ENCODE results near the gene CYBA.
"Not testable (repeated sequence)": the region's sequence is repeated elsewhere in the genome, so short reads cannot be mapped to it uniquely, and the experiment has no call there.

CYBA gene

DNA sequence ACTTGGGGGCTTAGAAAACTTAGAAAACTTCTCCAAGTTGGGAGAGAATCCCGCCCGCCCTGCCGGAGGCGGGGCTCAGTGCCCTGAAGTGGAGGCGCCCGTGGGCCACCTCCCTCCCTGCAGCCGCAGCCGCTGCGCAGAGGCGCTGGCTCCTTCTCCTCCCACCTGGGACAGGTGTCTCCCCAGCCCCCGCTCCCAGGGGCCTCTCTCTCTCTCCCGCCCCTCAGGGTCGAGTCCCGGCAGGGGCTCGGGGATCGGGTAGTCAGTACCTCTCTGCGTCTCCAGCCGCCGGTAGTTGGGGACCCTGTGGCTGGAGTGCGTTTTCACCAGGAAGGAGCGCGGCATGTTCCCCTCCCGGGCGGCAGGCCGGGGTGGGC lies 35.2 kb upstream of the CYBA start:
- DNase-seq (ENCODE audit: low read depth), result no peak

DNA sequence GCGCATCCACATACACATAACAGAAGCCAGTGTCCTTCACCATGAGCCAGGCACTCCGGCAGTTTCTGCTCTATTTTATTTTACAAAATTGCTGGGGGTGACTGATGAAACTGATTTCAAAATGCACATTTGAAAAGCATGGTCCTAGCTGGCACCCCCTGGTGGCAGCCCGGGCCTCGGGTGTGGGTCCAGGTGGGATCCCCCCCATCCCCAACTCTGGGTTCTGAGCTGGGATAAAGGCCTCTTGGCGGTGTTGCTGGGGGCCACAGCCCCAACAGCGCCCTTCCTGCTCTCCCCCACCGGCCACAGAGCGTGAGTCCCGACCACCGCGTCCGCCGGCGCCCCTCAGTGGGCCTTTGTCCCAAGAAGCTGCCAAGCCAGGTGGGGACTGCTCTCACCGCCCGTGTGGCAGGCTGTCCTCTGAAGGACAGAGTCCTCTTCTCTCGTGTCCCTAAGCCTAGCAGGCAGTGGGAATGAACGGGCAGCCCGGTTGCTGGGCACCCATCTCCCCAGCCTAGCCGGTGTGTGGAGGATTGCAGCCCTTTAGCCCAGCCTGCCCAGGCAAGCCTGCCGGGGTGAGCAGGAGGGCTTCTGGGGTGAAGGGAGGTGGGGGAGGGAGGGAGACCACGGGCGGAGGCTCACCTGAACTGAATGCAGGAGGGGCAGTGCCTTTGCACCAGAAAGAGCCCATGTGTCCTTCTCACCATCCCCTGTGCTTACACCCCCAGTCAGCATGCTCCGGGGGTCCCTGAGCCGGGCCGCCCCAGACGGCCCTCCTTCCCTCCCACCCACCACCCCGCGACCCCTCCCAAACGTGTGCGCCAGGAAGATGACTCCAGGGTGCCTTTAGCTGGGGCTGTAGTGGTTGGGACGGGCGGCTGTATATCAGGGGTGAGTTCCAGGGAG lies 34.6 kb upstream of the CYBA start:
- DNase-seq (ENCODE audit: low read depth), result peak; percentile 66

DNA sequence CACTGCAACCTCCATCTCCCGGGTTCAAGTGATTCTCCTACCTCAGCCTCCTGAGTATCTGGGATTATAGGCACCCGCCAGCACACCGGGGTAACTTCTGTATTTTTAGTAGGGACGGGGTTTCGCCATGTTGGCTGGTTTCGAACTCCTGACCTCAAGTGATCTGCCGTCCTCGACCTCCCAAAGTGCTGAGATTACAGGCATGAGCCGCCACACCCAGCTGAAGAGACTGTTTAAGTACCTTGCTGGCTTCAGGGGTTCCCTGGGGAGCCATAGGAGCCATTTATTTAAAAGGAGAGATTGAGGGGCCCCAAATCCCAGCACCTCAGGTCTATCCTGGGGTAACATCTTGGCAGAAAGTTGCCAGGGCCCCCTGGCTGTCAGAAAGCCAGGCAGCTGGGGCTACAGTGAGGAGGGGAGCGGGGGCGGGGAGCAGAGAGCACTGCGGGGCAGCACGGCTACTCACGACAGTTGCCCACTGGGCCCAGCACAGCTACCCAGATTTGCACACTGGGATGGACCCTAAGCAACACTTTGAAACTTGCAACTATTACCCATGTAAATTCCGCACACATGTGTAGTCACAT lies 33.8 kb upstream of the CYBA start:
- DNase-seq (ENCODE audit: low read depth), result no peak

DNA sequence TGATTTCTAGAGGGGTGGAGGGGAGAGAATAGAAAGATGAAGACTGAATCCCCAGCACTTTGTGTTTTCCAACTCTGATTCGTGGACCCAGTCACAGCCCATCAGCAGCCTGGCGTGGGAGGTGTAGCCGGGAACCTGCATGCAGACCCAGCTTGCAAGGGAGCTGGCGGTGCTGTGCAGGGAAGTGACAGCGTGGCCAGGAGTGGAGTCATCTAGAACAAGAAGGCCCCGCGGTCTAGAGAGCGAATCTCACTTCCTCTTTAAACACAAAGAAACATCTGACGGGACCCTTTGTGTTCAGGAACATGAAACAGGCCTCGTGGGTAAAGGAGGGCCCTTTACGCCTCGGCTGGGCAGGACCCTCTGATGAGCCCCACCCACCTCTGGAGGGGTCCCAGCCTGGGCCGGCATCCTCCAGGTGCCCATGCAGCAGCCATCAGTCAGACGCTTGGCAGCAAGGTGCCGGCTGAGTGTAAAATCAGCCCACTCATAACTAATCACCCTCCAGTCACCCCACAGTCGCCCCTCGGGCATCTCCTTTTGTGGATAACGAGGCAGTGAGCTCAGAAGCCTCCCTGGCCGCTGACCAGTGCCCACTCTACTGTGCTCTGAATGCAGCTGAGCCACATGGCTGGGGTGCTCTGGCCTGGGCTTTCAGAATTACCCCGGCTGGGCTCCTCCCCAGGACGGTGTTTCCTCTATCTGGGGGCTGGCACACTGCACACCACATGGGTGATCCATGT lies 31.0 kb upstream of the CYBA start:
- DNase-seq (ENCODE audit: low read depth), result no peak

DNA sequence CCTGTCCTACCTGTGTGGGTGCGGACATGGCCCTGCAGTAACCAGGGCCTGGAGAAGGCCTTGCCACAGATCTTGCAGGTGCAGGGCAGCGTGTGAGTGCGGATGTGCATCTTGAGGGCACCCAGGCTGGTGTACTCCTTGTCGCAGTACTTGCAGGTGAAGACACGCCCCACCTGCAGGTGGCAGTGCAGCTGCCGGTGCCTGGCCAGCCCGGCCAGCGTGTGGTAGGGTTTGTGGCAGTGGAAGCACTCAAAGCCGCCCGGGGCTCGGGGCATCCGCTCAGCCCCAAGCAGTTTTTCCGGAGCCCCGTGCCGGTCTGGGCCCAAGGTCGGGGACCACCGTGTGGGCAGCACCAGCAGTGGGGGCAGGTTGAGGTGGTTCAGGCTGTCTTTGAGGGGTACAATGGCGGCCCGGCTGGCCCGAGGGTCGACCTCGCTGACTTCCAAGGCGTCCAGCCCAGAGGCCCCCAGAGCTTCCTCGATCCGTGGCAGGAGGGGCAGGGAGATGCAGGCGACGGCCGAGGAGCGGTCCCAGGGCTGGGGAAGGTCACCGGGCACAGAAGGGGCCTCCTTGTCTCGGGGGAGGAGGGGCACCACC lies 30.3 kb upstream of the CYBA start:
- DNase-seq (ENCODE audit: low read depth), result no peak

DNA sequence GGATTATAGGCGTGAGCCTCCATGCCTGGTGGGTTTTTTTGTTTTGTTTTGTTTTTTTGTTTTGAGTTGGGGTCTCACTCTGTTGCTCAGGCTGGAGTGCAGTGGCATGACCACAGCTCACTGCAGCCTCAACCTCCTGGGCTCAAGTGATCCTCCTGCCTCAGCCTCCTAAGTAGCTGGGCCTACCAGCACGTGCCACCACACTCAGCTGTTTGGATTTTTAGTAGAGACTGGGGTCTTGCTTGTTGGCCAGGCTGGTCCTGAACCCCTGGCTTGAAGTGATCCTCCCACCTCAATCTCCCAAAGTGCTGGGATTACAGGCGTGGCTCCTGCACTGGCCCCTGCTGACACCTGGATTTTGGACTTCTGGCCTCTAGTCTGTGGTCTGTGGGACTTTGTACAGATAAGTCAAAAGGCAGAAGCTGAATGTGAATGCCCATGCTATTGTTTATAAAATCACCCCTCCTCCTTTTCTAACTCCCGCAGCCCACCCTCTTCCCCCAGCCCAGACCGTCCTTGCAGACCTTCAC lies 29.8 kb upstream of the CYBA start:
- DNase-seq (ENCODE audit: low read depth), result no peak

DNA sequence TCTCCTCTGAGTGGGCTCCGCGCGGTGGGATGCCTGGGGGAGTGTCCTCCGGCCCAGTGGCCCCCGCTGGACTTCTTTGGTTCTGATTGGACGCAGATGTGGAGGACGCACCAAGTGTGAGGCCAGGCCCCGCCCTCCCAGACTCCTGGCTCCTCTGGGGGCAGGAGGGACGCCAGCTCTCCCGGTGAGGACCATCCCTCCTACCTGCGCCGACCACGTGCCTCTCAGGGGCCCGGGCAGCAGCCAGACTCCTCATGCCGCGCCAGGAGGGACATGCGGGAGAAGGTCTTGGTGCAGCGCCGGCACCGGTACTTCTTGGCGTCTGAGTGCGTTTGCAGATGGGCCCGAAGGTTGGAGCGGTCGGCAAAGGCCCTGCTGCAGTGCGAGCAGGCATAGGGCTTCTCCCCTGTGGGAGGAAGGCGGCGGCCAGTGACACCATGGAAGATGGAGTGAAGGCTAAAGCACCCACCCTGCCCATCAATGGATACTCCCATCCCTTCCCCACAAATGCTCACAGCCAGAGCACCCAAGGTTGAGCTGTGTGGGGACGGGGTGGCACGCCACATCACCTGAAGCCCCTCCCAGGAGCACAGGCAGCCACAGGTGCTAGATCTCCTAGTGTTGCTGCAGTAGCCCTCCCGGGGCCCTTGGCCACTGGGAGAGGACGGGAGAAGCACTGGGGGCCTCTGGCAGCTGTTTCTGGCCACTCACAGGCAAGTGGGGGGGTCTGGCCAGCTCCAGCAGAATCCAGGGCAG lies 27.5 kb upstream of the CYBA start:
- no peak for DNase-seq (ENCODE audit: low read depth)

DNA sequence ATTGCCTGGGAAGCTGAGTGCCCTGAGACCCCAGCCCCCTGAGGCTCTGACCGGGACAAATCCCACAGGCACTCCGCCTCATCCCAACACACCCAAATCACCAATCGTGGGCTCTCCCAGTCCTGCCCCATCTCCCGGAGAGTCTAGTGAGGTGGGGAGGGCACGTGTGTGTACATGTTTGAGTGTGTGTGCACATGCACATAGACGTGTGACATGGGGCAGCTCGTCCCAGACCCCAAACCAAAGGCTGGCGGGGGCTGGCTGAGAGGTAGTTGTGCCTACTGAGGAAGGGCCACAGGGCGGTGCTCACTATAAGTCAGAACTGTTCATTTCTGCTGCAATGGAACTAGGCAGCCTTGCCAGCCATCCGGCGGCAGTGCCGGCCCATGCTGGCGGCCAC lies 26.9 kb upstream of the CYBA start:
- DNase-seq (ENCODE audit: low read depth), result no peak

DNA sequence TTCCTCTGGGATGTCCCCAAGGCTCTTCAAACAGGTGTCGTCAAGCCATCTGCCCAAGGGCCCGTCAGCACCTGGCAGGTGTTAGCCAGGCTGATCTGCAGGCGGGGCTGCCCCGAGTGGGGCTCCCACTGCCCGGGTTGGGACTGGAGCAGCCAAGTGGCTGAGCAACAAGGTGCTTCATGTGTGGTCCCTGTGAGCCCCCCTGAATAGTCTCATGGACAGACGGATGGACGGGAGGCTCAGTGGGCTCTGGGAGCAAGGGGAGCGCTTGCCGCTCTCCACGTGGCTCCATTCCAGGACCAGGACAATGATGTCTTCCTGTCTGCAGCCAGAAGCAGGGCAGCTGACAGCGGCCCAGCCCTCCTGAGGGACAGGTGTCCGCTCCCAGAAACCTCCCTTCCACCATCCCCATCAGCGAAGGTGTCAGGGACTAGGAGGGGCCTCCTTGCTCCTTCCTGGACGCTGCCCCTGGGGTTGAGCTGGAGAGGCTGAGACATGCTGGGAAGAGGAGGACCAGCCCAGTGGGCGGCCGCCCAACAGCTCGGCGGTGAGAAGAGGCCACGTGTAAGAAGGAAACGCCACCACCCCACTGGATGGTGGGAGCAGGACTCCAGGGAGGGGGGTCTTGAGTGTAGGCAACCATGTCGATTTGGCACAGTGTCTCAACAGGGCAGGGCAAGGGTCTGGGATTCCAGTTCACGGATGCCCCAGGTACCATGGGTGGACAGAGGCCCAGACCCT lies 25.8 kb upstream of the CYBA start:
- DNase-seq (ENCODE audit: low read depth), result no peak

DNA sequence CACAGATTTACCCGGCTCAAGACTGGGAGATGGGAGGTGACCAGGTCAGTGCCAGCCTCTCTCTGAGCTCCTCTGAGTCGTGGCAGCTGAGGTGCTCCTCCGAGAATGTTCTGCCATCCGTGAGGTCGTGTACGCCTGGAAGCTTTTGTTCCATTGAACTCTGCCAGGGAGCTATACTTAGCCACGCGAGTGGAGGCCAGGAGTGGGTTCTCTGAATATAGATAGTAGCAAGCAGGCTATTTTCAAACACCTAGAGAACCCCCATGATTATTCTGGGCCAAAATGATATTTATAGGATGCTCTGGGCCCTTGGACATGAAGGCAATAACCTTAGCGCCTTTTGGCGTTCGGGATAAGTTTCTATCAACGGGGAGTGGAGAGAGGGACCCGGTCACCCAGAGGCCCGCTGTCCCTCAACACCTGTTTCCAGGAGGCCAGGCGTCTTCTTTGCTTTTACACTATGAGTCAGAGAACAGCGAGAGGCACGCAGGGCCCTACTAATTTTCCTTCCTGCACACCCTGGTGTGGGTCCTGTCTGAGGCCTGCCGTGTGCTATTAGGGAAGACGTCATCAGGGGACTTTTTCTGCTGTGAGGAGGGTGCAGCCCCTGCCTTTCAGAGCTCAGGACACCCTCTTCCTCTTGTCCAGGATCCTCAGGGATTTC lies 23.0 kb upstream of the CYBA start:
- no peak for DNase-seq (ENCODE audit: low read depth)

DNA sequence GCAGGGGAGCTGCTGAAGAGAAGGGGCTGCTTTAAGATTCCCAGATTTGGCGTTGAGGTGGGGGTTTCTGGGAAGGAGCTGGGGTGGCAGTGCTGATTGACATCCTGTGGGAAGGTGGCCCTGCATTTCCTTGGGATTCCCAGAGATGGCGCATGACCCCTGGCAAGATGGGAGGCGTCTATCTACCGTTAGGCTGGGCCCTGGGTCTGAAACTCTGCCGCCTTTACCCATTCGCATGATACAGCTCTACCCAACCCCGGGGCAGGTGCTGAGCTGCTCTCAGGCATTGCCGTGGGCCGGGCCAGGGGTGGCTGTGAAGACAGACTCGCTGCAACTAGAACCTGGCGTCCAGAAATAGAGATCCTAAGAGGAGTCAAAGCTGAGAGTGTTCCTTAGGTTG lies 21.9 kb upstream of the CYBA start:
- DNase-seq (ENCODE audit: low read depth), result no peak

DNA sequence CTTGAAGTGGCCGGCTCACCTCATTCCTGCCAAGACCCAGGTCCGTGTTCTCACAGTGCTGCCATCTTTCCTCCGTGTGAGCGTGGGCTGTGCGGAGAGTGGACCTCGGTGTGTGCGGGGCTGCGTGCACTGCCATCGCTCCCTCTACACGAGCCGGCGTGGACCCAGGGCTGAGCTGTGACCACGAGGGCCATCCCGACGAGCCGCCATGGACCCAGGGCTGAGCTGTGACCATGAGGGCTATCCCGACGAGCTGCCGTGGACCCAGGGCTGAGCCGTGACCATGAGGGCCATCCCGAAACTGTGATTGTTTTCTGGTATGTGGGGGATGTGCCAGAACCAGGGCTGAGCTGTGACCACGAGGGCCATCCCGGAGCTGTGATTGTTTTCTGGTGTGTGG lies 21.0 kb upstream of the CYBA start:
- DNase-seq (ENCODE audit: low read depth), result no peak

DNA sequence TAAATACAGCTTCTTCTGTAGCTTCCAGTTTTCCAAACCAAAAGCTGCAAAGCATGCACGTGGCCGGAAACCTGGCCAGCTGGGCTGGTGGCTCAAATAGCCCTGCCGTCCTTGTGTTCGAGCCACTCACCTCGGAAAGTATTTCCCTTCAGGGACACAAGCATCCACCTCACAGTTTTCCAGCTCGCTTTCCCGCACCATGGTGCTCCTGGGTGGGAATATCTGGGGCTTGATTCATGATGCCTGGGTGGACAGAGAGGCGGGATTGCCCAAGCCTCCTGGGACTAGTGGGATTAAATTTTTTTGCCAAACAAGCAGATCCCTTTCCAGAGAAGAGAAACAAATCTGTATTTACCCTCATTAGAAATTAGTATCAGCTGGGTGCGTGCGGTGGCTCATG lies 19.1 kb upstream of the CYBA start:
- DNase-seq (ENCODE audit: low read depth), result no peak

DNA sequence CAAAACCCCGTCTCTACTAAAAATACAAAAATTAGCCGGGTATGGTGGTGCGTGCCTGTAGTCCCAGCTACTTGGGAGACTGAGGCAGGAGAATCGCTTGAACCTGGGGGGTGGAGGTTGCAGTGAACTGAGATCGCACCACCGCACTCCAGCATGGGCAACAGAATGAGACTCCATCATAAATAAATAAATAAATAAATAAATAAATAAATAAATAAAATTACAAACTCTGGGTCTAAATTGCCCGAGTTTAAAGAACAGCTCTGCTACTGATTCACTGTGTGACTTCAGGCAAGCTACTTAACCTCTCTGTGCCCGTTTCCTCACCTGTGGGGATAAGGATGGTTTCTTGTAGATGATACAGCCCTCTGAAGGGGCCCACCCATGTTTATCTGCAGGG lies 18.6 kb upstream of the CYBA start:
- DNase-seq (ENCODE audit: low read depth), result not testable (repeated sequence)

DNA sequence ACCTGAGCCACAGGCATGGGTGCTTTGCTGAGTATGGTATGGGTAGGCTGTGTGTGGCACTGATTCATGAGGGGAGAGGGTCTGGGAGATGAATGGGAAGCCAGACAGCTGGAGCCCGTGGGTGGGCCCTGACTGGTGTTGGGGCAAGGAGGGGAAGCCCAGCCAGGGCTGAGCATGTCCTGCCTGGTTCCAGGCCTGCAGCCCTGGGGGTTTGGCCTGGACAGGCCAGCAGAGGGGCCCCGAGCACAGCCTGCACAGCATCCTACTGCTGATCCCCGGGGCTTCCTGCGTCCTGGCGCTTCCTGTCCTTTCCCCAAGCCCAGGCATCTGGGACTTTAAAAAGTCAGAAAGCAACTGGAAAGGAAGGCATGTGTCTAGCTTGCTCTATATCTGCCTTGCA lies 16.6 kb upstream of the CYBA start:
- peak; percentile 34 for DNase-seq (ENCODE audit: low read depth)

DNA sequence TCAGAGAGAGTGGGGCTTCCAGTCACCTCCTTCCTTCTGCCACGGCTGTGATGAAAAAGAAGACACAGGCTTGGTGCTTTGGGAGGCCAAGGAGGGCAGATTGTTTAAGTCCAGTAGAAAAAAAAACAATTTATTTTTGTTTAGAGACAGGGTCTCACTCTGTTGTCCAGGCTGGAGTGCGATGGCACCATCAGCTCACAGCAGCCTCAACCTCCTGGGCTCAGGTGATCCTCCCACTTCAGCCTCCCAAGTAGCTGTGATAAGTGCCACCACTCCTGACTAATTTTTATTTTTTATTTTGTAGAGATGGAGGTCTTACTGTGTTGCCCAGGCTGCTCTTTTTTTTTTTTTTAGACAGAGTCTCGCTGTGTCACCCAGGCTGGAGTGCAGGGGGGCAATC lies 14.7 kb upstream of the CYBA start:
- DNase-seq (ENCODE audit: low read depth), result no peak

DNA sequence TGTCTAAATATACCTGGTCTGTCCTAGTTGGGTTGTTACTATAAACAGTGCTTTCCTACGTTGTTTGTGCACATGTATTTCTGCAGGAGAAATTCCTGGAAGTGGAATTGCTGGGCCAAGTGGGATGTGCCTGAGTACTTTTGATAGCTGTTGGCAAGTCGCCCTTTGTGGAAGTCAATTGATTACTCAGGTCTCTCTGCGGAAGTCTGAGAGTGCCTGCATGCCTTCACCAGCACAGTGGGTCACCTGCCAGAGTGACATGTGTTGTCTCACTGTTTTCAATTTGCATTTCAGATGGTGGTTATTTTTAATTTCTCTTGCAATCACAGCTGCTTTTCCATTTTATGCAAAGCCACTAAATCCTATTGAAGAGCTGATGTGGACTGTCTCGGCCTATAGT lies 14.3 kb upstream of the CYBA start:
- no peak for DNase-seq (ENCODE audit: low read depth)

DNA sequence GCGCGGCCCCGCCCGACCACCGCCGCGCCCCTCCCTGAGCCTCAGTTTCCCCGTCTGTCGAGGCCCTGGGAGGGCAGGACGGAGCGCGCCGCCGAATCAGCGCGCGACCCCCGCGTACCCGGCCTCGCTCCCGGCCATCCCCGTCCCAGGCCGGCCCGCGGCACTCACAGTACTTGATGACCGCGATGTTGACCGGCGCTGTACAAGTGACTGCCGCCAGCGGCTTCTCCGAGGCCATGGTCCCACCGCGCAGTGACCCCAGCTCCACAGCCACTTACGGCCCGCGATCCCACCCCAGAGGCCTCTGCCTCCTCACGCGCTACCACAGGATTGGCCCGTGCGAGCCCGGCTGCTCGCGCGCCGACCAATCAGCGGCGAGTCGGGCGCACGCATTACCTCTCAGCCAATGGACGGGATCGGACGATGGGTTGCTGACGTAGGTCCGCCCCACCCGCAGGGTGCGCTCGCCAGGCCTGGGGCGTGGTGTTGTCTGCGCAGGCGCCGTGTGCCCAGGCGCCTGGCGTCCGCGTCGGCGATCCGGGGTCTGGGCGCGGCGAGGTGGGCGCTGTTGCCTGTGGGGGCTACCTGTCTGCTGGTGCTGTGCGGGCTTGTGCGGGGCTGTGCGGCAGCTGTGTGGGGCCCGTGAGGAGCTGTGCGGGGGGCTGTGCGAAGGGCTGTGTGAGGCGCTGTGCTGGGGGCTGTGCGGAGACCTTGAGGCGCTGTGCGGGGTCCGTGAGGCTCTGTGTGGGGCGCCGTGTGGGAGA lies 12.2 kb upstream of the CYBA start, which contains the start of gene MVD:
Gene MVD (minus strand): TSS at position 249 of the 764 bp plus-strand sequence. CDS start 11 bp downstream, at position 238.
- peak; percentile 98 for DNase-seq (ENCODE audit: low read depth)

DNA sequence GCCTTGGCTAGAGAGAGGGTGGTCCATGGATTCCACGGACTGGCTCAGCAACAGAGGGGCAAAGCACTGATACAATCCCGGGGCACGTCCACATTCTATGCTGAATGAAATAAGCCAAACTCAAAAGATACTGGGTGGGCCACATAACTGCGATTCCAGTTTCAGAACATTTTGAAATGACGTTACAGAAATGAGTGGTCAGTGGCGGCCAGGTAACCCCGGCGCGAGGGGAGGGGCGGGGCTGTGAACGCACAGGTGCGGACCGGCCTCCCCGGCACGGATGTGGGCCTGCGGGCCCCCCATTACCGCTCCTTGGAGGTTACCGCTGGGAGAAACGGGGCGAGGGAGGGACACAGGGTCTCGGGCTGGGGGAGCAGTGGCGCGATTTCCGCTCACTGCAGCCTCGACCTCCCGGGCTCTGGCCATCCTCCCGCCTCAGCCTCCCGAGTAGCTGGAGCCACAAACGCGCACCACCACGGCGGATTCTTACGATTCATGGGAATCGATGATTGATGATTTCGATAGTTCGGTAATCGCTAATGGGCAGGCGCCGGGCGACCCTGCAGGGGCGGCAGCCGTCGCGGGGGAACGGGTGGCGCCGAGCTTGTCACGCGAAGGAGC lies 11.5 kb upstream of the CYBA start:
- no peak for DNase-seq (ENCODE audit: low read depth)
